Measurements from ENCODE around the gene PKM.
A peak's percentile ranks its signal among the peaks of the same experiment; 100 is the strongest.

The PKM gene

DNA sequence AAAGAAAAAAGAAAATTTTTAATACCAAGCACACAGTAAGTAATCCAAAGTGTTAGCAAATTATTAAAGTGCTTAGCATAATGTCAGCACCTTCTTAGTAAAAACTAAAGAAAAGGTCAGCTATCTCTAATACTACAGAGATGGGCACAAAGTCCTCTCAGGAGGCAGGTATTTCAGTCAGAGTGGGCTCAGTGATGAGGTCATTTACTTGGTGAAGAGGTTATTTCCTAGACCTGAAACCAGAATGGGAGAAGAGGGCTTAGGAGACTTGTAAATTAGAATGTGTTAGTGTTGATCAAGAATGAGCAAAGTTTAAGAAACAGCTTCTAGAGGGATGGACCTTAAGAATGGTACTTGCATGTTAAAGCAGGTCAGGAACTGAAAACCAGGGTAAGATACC, 8.7 kb upstream of the PKM start:
- H3K4me1 Mint-ChIP-seq: peaks cover 38% of the 10 kb centered on the region
- H3K9me3 Mint-ChIP-seq: no peaks in the 10 kb centered on the region
- H3K27ac Mint-ChIP-seq: no peak overlapping the region
- H3K4me3 Mint-ChIP-seq: no peak overlapping the region
- H3K36me3 Mint-ChIP-seq: peaks cover 11% of the 10 kb centered on the region
- H3K27me3 Mint-ChIP-seq: no peaks in the 10 kb centered on the region

- peaks cover 6% of the 10 kb centered on the region for H3K36me3 Mint-ChIP-seq
- H3K27me3 Mint-ChIP-seq: no peaks in the 10 kb centered on the region
- H3K27ac Mint-ChIP-seq: peak overlapping the region; percentile 55
- H3K4me3 Mint-ChIP-seq: no peak overlapping the region
- peaks cover 37% of the 10 kb centered on the region for H3K4me1 Mint-ChIP-seq
- H3K9me3 Mint-ChIP-seq: no peaks in the 10 kb centered on the region
Measured at GRCh38 chr15:72238586-72238985, 7.6 kb upstream of the PKM start.

- H3K27me3 Mint-ChIP-seq: no peaks in the 10 kb centered on the region
- peak overlapping the region; percentile 95 for H3K27ac Mint-ChIP-seq
- H3K4me1 Mint-ChIP-seq: peaks cover 40% of the 10 kb centered on the region
- H3K9me3 Mint-ChIP-seq: no peaks in the 10 kb centered on the region
- peaks cover 5% of the 10 kb centered on the region for H3K36me3 Mint-ChIP-seq
- peak overlapping the region; percentile 82 for H3K4me3 Mint-ChIP-seq
Measured at GRCh38 chr15:72237853-72238224, 6.8 kb upstream of the PKM start.

DNA sequence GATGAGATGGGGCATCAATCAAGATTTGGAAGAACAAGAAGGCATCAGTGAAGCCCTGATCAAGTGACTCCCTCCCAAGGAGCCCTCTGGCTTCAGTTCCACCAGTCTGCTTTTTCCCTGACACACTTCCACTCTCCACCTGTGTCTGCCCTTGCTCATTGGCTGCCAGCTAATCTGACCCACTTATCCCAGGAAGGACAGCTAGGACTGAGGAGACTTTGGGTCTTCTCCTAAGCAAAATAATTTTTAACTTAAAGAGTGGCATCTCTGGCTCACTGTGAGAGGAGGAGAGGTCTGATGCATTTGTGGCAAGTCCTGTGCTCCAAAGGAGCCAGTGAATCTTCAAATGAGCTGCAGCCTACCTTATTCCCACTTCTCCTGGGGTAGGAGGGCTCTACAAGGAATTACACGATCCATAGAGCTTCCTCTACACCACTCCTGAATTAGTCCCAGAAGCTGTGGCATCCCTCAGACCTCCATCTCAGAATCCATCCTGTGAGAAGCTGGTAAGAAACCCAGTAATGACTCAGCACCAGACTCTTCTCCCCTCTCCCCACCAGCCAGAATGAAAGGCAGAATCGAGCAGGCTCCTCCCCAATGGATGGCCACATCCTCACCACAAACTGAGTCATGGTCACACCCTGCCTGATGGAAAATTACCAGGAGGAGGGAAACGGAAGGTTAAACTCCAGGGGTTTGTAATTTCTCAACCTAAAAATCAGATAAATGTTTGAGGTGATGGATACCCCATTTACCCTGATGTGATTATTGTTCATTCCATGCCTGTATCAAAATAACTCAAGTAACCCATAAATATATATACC, 6.3 kb upstream of the PKM start:
- Mint-ChIP-seq H3K9me3 (no peaks in the 10 kb centered on the region), H3K36me3 (peaks cover 2% of the 10 kb centered on the region), H3K4me3 (peak overlapping the region; percentile 82), H3K4me1 (peaks cover 46% of the 10 kb centered on the region), H3K27me3 (no peaks in the 10 kb centered on the region), H3K27ac (peak overlapping the region; percentile 95)

DNA sequence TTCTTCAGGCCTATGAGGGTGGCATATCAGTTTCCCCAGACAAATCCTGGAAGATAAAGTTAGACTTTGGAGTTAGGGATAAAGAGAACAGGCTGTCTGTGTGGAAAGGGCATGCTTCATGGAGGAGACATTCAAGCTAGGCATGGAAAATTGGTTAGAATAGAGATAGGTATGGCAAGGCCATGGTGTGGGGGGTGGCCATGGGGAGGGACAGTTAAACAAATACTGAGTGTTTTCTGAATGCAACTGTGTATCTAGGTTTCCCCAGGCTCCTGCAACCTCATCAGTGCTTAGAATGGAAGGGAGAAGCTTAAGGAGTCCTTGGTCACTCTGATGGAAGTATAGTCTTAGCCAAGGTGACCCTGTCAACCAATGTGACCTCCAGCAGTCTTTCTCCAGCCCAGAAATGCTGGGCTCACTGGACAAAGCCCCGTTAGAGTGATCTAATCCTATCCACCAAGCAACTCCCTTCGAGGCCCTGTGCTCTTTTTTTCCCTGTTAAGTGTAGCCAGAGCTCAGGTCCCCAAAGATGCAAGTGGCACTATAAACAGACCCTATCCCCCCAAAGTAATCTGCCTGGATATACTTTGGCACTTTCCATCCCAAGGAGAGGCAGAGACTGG, 5.5 kb upstream of the PKM start:
- H3K4me1 Mint-ChIP-seq: peaks cover 48% of the 10 kb centered on the region

DNA sequence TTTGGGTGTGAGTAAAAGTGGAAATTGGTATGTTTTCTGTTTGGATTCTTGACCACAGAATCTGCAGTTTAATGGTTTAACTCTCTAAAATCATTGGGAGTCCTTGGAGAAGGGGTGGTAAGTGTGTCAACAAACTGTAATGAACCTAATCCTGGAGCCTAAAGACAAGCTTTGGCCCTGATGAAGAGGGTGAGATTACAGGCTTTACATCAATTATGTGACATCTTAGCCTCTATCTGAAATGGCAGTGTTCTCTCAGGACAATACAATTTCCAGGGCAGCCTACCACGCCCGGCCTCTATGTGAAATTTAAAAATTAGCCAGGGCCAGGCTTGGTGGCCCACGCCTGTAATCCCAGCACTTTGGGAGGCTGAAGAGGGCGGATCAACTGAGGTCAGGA, 4.3 kb upstream of the PKM start:
- H3K27me3 Mint-ChIP-seq: no peaks in the 10 kb centered on the region
- H3K4me3 Mint-ChIP-seq: no peak overlapping the region
- no peaks in the 10 kb centered on the region for H3K9me3 Mint-ChIP-seq
- H3K36me3 Mint-ChIP-seq: no peaks in the 10 kb centered on the region
- H3K4me1 Mint-ChIP-seq: peaks cover 48% of the 10 kb centered on the region
- no peak overlapping the region for H3K27ac Mint-ChIP-seq

More for the DNA sequence above, 5.5 kb upstream of the PKM start:
- H3K27me3 Mint-ChIP-seq: no peaks in the 10 kb centered on the region
- no peaks in the 10 kb centered on the region for H3K9me3 Mint-ChIP-seq
- peak overlapping the region; percentile 82 for H3K4me3 Mint-ChIP-seq
- peaks cover 1% of the 10 kb centered on the region for H3K36me3 Mint-ChIP-seq
- peak overlapping the region; percentile 95 for H3K27ac Mint-ChIP-seq

DNA sequence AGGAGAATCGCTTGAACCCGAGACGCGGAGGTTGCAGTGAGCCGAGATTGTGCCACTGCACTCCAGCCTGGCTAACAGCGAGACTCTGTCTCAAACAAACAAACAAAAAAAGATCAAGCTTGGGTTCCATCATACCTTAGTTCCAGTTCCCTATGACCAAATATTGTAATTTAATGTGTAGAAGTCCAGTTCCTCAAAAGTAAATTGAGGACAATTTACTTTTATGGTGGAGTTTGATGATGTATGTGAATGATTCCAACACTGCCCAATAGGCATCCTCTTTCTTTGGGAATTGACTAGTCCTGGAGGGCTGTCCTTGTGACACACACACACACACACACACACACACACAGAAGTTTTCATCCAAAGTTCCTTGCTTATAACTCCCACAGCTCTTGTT, 2.8 kb upstream of the PKM start:
- peaks cover 41% of the 10 kb centered on the region for H3K4me1 Mint-ChIP-seq
- H3K4me3 Mint-ChIP-seq: peak overlapping the region; percentile 15
- H3K9me3 Mint-ChIP-seq: no peaks in the 10 kb centered on the region
- peaks cover 8% of the 10 kb centered on the region for H3K36me3 Mint-ChIP-seq
- H3K27me3 Mint-ChIP-seq: no peaks in the 10 kb centered on the region
- peak overlapping the region; percentile 17 for H3K27ac Mint-ChIP-seq

DNA sequence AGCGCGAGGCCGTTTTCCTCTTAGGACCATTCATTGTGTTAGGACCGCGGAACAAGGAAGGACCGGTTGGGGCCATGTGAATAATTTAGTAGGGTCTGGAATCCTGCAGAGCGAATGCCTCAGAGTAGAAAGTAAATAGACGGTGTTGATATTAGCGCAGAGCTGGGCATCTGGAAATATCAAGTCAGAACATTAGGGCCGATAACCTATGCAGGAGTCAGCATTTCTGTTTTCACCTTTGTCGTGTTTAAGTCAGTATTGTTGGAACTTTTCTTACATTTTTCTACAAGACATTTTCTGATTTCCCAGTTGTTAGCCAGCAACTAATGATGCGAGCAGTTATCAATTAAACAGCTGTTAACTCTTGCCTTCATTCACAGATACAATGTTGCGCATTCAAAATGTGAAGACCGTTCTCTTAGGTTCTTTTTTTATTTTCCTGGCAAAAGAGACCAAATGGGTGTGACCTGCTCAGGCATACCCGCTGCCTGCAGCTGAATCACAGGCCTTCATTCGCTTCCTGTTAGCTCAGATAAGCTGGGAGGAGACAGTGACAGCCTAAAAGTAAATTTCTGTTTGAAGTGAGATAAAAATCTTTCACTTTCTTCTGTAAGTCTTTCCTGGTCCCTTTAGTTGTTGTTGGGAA, 966 bp upstream of the PKM start:
- H3K4me1 Mint-ChIP-seq: peaks cover 29% of the 10 kb centered on the region
- H3K4me3 Mint-ChIP-seq: peak overlapping the region; percentile 98
- H3K36me3 Mint-ChIP-seq: peaks cover 17% of the 10 kb centered on the region
- H3K27me3 Mint-ChIP-seq: no peaks in the 10 kb centered on the region
- H3K9me3 Mint-ChIP-seq: no peaks in the 10 kb centered on the region
- H3K27ac Mint-ChIP-seq: peak overlapping the region; percentile 83

- H3K36me3 Mint-ChIP-seq: peaks cover 24% of the 10 kb centered on the region
- peak overlapping the region; percentile 98 for H3K4me3 Mint-ChIP-seq
- no peaks in the 10 kb centered on the region for H3K9me3 Mint-ChIP-seq
- peak overlapping the region; percentile 99 for H3K27ac Mint-ChIP-seq
- peaks cover 33% of the 10 kb centered on the region for H3K4me1 Mint-ChIP-seq
- H3K27me3 Mint-ChIP-seq: no peaks in the 10 kb centered on the region
Measured at GRCh38 chr15:72230197-72231065, 559 bp downstream of the PKM start.

- Mint-ChIP-seq H3K9me3 (no peaks in the 10 kb centered on the region), H3K36me3 (peaks cover 24% of the 10 kb centered on the region), H3K27ac (peak overlapping the region; percentile 100), H3K27me3 (no peaks in the 10 kb centered on the region), H3K4me1 (peaks cover 36% of the 10 kb centered on the region), H3K4me3 (peak overlapping the region; percentile 99)
Measured at GRCh38 chr15:72229947-72230196, 1.1 kb downstream of the PKM start.

DNA sequence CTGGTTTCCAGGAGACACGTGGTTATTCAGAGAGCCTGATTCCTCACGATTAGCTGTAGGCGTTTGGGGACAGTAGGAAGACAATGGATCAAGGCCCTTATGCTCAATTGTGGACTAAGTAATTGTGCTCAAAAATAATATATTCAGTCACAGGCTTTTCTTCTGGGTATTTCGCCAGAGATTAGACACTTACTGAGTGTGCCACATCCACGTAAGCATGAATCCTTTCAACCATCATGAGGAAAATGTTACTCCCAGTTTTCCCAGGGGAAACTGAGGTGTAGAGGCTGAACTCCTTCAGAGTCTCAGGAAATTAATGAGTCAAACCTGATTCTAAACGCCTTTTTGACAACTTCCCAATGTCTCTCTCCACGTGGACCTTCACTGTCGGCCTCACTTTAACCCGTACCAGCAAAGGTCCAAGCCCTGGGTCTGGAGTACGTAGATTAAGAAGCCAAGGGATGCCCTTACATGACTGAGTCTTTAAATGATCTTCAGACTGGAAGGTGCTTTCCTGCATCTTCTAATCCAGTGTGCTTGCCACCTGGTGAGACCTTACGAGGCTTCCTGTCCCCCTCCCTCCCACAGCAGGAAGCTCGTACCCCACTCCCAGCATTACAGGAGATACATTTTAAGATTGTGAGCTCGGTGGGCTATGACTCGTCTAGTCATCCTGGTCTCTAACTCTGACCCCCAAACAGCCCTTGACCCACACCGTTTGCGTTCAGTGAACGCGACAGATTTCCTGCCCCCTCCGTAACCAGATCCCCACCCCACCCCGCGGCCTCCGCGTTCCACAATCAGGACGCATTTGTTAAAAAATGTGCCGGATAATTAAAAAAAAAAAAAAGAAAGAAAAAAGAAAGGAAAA, 1.7 kb downstream of the PKM start:
- no peaks in the 10 kb centered on the region for H3K9me3 Mint-ChIP-seq
- peaks cover 37% of the 10 kb centered on the region for H3K4me1 Mint-ChIP-seq
- peak overlapping the region; percentile 100 for H3K27ac Mint-ChIP-seq
- peaks cover 25% of the 10 kb centered on the region for H3K36me3 Mint-ChIP-seq
- no peaks in the 10 kb centered on the region for H3K27me3 Mint-ChIP-seq
- H3K4me3 Mint-ChIP-seq: peak overlapping the region; percentile 99

DNA sequence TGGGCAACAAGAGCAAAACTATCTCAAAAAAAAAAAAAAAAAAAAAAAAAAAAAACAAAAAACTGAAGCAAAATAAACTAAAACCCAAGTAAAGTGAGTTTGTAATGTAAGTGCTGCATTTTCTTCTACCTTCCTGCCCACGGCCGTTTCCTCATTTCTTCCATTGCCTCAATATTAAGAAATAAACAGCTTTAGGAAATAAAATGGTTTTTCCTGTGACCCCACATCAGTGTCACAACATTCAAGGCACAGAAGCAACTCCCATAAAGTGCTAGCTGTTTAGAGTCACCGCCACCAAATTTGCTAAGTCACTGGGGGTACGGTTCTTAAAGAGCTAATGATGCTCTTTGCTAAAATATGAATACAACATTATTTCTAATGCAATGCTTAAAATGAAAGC, 3.3 kb downstream of the PKM start:
- Mint-ChIP-seq H3K9me3 (no peaks in the 10 kb centered on the region), H3K4me1 (peaks cover 47% of the 10 kb centered on the region), H3K36me3 (peaks cover 34% of the 10 kb centered on the region), H3K4me3 (peak overlapping the region; percentile 99), H3K27ac (peak overlapping the region; percentile 100), H3K27me3 (no peaks in the 10 kb centered on the region)

GRCh38 chr15:72227192-72227586, 3.8 kb downstream of the PKM start:
- Mint-ChIP-seq H3K27ac (peak overlapping the region; percentile 100), H3K9me3 (no peaks in the 10 kb centered on the region), H3K27me3 (no peaks in the 10 kb centered on the region), H3K36me3 (peaks cover 35% of the 10 kb centered on the region), H3K4me3 (peak overlapping the region; percentile 99), H3K4me1 (peaks cover 47% of the 10 kb centered on the region)

- peaks cover 27% of the 10 kb centered on the region for H3K36me3 Mint-ChIP-seq
- no peaks in the 10 kb centered on the region for H3K27me3 Mint-ChIP-seq
- peak overlapping the region; percentile 56 for H3K4me3 Mint-ChIP-seq
- no peaks in the 10 kb centered on the region for H3K9me3 Mint-ChIP-seq
- peaks cover 76% of the 10 kb centered on the region for H3K4me1 Mint-ChIP-seq
- peak overlapping the region; percentile 48 for H3K27ac Mint-ChIP-seq
Measured at GRCh38 chr15:72223278-72223677, 7.7 kb downstream of the PKM start.

GRCh38 chr15:72222393-72222792, 8.6 kb downstream of the PKM start:
- Mint-ChIP-seq H3K9me3 (no peaks in the 10 kb centered on the region), H3K4me3 (peak overlapping the region; percentile 75), H3K4me1 (peaks cover 80% of the 10 kb centered on the region), H3K36me3 (peaks cover 23% of the 10 kb centered on the region), H3K27me3 (no peaks in the 10 kb centered on the region), H3K27ac (peak overlapping the region; percentile 13)
